HuH-7.5 (cell line): ENCODE measurements around the gene LRRC37A2.
"Not testable (repeated sequence)": the region's sequence is repeated elsewhere in the genome, so short reads cannot be mapped to it uniquely, and the experiment has no call there.

Source experiments
- DNase-seq: peaks from one replicate; pipeline ENCODE4 v3.0.0; 2011; ENCODE audit warnings: low spot score

The LRRC37A2 gene

GRCh38 chr17:46512168-46512567, at the start of gene LRRC37A2:
Gene LRRC37A2, plus strand, starts transcription at chr17:46512468. Its CDS starts 245 bp downstream, at chr17:46512713.
- DNase-seq, result not testable (repeated sequence)

GRCh38 chr17:46467618-46468017, 44.6 kb upstream of the LRRC37A2 start:
- not testable (repeated sequence) for DNase-seq

DNA sequence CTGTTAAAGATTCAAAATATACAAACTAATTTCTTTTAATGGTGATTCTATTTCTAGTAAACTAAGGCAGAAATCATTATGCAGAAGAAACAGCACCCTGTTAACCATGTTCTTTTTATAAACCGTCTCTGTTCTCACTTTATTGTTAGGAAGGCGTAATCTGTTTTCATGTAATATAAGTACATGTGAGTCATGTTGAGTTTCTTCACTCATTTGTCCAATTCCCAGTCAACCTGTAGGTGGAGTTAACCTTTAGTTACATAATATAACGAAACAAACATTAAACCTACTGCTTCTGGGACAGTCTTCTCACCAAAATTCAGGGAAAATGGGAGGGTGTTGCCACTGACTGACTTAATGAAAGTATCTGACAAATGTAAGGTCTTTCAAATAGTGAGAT, 37.8 kb upstream of the LRRC37A2 start:
- not testable (repeated sequence) for DNase-seq

- DNase-seq, result not testable (repeated sequence)
Observed at GRCh38 chr17:46475583-46475982, 36.7 kb upstream of the LRRC37A2 start.

DNA sequence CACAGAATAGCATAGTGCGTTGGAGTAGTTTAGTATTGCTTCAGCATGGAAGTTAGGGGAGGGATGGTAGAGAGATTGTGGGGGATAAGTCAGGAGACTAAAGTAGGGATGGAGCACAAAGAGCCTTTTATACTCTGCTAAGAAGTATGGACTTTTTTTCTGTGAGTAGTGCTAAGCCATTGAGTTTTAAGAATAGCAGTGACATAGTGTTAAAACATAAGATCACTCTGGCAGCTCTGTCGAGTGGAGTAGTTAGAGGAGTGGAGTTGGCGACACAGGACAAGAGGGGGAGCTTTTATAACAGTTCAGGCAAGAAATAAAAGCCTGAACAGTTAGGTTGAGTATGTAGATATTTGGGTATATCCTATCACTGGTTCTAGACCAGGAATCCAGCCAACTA, 33.4 kb upstream of the LRRC37A2 start:
- not testable (repeated sequence) for DNase-seq

GRCh38 chr17:46481310-46481709, 31.0 kb upstream of the LRRC37A2 start:
- not testable (repeated sequence) for DNase-seq

- DNase-seq, result not testable (repeated sequence)
Observed at GRCh38 chr17:46492021-46492420, 20.2 kb upstream of the LRRC37A2 start.

GRCh38 chr17:46499437-46500139, 12.7 kb upstream of the LRRC37A2 start:
- not testable (repeated sequence) for DNase-seq

DNA sequence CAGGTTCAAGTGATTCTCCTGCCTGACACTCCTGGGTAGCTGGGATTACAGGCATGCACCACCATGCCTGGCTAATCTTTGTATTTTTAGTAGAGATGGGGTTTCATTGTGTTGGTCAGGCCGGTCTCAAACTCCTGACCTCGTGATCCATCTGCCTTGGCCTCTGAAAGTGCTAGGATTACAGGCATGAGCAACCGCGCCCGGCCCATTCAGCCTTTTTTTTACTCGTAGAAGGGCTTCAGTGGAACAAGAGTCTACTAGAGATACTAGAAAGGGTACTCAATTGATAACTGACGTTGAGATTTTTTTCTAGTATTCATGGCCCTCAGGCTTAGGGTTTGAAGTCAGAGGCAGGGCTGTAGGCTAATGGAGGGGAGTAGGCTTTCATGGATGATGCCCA, 6.4 kb upstream of the LRRC37A2 start:
- not testable (repeated sequence) for DNase-seq

DNA sequence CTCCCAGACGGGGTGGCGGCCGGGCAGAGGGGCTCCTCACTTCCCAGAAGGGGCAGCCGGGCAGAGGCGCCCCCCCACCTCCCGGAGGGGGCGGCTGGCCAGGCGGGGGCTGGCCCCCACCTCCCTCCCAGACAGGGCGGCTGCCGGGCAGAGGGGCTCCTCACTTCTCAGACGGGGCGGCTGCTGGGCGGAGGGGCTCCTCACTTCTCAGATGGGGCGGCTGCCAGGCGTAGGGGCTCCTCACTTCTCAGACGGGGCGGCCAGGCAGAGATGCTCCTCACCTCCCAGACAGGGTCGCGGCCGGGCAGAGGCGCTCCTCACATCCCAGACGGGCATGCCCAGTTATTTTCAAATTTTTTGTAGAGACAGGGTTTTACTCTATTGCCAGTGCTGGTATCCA, 22.4 kb downstream of the LRRC37A2 start:
- DNase-seq, result not testable (repeated sequence)

DNA sequence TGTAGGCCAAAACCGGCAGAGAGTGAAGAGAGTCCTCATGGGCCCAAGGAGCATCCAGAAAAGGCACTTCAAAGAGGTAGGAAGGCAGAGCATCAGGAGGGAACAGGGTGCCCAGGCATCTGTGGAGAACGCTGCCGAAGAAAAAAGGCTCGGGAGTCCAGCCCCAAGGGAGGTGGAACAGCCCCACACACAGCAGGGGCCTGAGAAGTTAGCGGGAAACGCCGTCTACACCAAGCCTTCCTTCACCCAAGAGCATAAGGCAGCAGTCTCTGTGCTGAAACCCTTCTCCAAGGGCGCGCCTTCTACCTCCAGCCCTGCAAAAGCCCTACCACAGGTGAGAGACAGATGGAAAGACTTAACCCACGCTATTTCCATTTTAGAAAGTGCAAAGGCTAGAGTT, 36.3 kb downstream of the LRRC37A2 start:
- DNase-seq, result not testable (repeated sequence)

DNA sequence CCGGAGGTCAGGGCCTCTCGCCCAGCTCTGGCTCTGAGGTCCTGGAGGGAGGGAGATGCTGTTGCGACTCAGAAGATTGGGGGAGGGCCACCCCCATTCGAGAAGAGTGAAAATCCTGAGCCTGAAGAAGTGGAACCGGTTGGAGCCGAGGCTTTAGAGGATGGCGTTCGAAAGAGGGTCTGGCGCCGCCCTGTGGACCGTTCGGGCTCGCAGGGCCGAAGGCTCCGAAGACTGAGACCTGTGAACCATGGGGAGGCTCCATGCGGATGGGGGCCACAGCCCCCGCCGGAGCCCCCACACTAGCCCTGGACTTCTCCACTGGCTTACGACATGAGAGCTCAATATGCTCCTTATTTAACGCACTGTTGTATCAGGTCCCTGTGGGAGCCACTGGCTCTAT, 46.9 kb downstream of the LRRC37A2 start:
- not testable (repeated sequence) for DNase-seq

DNA sequence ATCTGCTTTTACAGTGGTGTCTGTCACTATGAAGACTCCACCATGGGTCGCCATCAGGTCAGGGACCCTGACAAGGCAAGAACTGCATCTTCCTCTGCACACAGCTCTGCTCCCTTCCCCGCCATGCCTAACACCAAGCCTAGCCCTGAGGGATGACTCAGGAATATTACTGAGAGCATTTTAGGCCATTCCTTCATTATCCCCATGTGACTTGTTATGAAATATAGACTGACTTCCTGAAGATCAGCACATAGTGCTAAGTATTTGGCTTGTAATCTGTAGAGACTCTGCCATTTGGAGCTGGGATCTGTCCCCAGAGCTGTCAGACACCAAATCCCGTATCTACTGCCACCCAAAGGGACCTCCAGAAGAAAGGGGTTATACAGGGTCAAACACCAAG, 47.8 kb downstream of the LRRC37A2 start:
- DNase-seq, result not testable (repeated sequence)

DNA sequence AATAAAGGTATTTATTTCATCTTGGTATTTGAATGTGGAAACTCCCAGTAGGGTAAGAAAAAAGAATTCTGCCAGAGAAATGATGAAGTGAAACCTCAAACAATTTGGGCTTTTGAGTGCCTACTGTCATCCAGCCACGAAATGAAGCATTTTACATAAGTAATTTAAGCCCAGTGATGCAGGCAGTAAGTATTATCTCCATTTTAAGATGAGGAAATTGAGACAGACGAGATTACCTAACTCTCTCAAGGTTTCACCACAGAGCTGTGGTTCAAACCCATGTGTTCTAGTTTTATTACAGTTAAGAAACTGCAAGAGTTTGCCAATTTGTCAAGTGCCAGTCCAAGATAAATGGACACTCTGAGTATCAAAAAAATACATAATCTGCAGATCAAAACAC, 54.0 kb downstream of the LRRC37A2 start:
- DNase-seq, result not testable (repeated sequence)

DNA sequence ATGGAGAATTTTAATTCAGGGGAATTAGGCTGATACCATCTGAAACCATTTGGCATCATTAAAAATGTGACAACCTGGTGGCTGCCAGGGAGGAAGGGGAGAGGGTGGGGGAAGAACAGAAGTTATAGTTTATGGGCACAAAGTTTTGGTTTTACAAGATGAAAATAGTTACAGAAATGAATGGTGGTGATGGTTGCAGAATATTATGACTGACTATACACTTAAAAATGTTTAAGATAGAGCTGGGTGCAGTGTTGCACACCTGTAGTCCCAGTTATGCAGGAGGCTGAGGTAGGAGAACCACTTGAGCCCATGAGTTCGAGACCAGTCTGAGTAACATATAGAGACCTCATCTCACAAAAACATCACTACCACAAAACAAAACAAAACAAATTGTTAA, 54.7 kb downstream of the LRRC37A2 start:
- DNase-seq, result not testable (repeated sequence)

- not testable (repeated sequence) for DNase-seq
Observed at GRCh38 chr17:46571796-46572195, 59.5 kb downstream of the LRRC37A2 start.

GRCh38 chr17:46579083-46580075, 67.1 kb downstream of the LRRC37A2 start, which contains the start of gene ARL17A:
Gene ARL17A, minus strand, starts transcription at chr17:46579691. Its CDS starts 3,369 bp downstream, at chr17:46576322.
- DNase-seq, result not testable (repeated sequence)

GRCh38 chr17:46580082-46580481, 67.8 kb downstream of the LRRC37A2 start:
- DNase-seq, result not testable (repeated sequence)

DNA sequence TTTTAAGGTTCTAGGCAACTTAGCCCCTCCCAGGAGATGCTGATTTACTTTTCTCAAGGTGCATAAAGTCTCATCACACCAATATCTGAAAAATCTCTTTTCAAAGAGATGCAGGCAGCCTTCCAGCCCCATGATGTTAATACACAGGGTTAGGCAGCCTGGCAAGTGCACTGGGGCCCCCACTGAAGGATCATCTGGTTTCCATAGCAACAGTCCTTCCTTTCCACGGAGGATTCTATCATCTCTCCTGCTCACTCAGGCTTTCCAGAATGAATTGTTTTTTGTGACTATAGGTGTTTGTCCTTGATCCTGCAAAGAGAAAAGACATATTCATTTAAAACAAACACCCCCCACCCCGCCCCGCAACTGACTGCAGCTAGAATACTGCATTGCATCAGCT, 73.2 kb downstream of the LRRC37A2 start:
- not testable (repeated sequence) for DNase-seq

GRCh38 chr17:46590157-46591146, 78.2 kb downstream of the LRRC37A2 start, which contains the start of gene NSF:
Gene NSF, plus strand, starts transcription at chr17:46590669. Its CDS starts 107 bp downstream, at chr17:46590776.
- not testable (repeated sequence) for DNase-seq

DNA sequence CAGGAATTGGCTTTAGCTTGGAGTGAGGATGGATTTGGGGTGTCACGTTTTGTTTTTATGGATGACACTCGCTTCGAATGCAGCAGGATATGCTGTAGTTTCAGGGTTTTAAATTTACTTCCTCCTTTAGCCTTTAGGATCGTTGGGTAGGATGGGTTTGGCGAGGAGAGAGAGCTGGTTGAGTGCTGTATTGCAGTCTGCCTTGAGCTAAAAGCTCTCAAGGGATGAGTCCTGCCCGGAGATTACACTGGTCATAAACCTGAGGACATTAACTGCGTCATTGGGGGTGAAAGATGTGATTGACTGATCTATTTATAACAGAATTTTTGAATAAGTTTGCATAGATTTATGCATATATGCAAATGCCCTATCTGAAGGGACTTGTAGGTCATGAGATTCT, 79.1 kb downstream of the LRRC37A2 start:
- DNase-seq, result not testable (repeated sequence)
